Ectodermal cell (in vitro differentiated cells): ENCODE measurements around the gene PIGZ.

Experiments used
- H3K27ac ChIP-seq: 2 replicates; pipeline ENCODE4 v1.7.0; 2013; ENCODE audit warnings: mild to moderate bottlenecking, low read depth, low read length; ENCODE audit not compliant: insufficient read depth, poor library complexity, severe bottlenecking
- H3K27me3 ChIP-seq: 2 replicates; pipeline ENCODE4 v1.7.0; 2013; ENCODE audit warnings: mild to moderate bottlenecking, low read length; ENCODE audit not compliant: insufficient read depth, control insufficient read depth, poor library complexity, severe bottlenecking
- H3K36me3 ChIP-seq: one replicate; pipeline ENCODE4 v1.7.0; 2013; ENCODE audit warnings: low read length; ENCODE audit not compliant: control insufficient read depth, insufficient read depth
- H3K4me1 ChIP-seq: one replicate; pipeline ENCODE4 v1.7.0; 2013; ENCODE audit warnings: low read length; ENCODE audit not compliant: control insufficient read depth, insufficient read depth
- H3K4me3 ChIP-seq: 2 replicates; pipeline ENCODE4 v1.7.0; 2013; ENCODE audit warnings: low read depth, low read length, control low read depth; ENCODE audit not compliant: insufficient read depth
- H3K9me3 ChIP-seq: 2 replicates; pipeline ENCODE4 v1.7.0; 2013; ENCODE audit warnings: mild to moderate bottlenecking, low read length, moderate library complexity; ENCODE audit not compliant: control insufficient read depth
- WGBS, 2 experiments: methylation state at CpG; one replicate each; pipeline ENCODE4 v1.1.7; 2013; ENCODE audit warnings: missing lambda C conversion rate in 2 of 2; 5-methylcytosine and 5-hydroxymethylcytosine counted together

Gene PIGZ

DNA sequence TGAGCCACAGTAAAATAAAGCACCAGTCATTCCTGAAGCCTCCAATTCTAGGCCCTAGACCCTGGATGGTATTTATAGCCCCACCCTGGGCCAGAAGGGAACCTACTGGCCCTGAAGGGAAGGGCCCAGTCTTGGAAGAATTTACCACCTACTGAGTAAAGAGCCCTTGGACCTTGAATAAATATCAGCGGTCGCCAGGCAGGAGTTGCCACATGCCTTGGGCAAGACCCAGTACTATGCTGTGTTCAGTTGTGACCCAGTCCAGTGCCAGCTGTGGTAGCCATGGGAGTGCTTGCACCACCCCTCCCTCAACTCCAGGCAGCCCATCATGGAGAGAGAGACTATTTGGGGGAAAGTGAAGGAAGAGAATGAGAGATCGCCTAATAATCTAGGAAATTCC lies 53.3 kb downstream of the PIGZ start:
- no peaks in the 10 kb centered on the region for H3K4me1 ChIP-seq
- no peaks in the 10 kb centered on the region for H3K9me3 ChIP-seq
- WGBS, 2 experiments = 97 to 98% methylated on average over 3 of the region's 3 CpGs
- no peaks in the 10 kb centered on the region for H3K27me3 ChIP-seq
- H3K36me3 ChIP-seq = peaks cover 12% of the 10 kb centered on the region
- no peak overlapping the region for H3K4me3 ChIP-seq
- no peak overlapping the region for H3K27ac ChIP-seq

DNA sequence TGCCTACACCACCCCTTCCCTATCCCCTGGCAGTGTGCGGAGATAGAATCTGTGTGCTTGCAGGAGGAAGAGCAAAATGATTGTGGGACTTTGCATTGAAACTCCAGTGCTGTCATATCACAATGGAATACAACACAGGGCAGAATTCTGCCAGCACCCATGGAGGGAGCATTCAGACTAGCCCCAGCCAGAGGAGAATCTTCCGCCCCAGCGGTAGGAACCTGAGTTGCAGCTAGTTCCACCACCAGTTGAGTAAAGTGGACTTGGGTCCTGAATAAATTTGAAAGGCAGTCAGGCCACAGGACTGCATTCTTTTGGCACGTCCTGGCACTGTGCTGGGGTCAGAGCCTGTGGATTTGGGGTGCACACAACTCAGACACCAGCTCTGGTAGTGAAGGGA lies 53.8 kb downstream of the PIGZ start:
- peaks cover 12% of the 10 kb centered on the region for H3K36me3 ChIP-seq
- H3K9me3 ChIP-seq = no peaks in the 10 kb centered on the region
- H3K4me3 ChIP-seq = no peak overlapping the region
- H3K4me1 ChIP-seq = no peaks in the 10 kb centered on the region
- WGBS, 2 experiments = 94% methylated on average over 4 of the region's 4 CpGs
- H3K27ac ChIP-seq = no peak overlapping the region
- H3K27me3 ChIP-seq = no peaks in the 10 kb centered on the region

GRCh38 chr3:196903740-196904139 lies 64.9 kb downstream of the PIGZ start:
- 96 to 97% methylated on average over 2 of the region's 2 CpGs for WGBS, 2 experiments
- no peak overlapping the region for H3K4me3 ChIP-seq
- H3K27me3 ChIP-seq = no peaks in the 10 kb centered on the region
- no peaks in the 10 kb centered on the region for H3K4me1 ChIP-seq
- H3K9me3 ChIP-seq = no peaks in the 10 kb centered on the region
- no peak overlapping the region for H3K27ac ChIP-seq
- H3K36me3 ChIP-seq = peaks cover 26% of the 10 kb centered on the region

DNA sequence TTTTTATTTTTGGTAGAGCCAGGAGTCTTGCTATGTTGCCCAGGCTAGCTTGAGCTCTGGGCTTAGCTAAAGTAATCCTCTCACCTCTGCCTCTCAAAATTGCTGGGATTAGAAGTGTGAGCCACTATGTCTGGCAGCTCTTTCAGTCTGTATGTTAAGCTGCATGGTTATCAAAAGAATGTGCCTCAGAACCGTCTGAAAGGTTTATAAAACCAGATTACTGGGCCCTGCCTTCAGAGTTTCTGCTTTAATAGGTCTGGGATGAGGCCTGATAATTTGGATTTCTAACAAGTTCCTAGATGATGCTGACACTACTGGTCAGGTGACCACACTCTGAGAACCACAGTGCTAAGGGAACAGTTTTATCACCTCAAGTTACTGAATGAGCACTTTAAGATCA lies 66.3 kb downstream of the PIGZ start:
- H3K36me3 ChIP-seq = peaks cover 26% of the 10 kb centered on the region
- H3K9me3 ChIP-seq = no peaks in the 10 kb centered on the region
- H3K4me1 ChIP-seq = no peaks in the 10 kb centered on the region
- WGBS, 2 experiments = 88 to 89% methylated on average over 1 of the region's 1 CpG
- no peaks in the 10 kb centered on the region for H3K27me3 ChIP-seq
- no peak overlapping the region for H3K27ac ChIP-seq
- H3K4me3 ChIP-seq = no peak overlapping the region

DNA sequence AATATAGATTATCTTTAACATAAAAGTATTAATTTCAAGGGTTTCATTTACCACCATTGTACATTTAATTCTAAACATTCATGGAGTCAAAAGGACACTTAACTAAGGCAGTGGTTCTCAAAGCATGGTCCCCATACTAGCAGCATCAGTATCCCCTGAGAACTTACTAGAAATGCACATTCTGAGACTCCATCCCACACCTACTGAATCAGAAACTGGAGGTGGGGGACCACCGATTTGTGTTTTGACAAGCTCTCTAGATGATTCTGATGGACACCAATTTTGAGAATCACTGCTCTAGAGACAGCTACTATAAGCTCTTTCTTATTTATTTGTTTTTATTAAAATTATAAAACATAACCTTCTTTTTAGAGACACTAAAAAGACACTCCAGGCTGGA lies 66.9 kb downstream of the PIGZ start:
- Histone ChIP-seq H3K4me1 (no peaks in the 10 kb centered on the region), H3K36me3 (peaks cover 26% of the 10 kb centered on the region), H3K27me3 (no peaks in the 10 kb centered on the region), H3K9me3 (no peaks in the 10 kb centered on the region), H3K27ac (no peak overlapping the region), H3K4me3 (no peak overlapping the region)
- 90 to 91% methylated on average over 1 of the region's 1 CpG for WGBS, 2 experiments
